Ishikawa (cell line): Measurements from ENCODE around the gene SIGLEC6.

Experiments used
- CEBPB ChIP-seq: IDR thresholded peaks from 2 replicates; pipeline ENCODE4 v1.6.1; 2012
- CREB1 ChIP-seq: IDR thresholded peaks from 2 replicates; pipeline ENCODE4 v1.6.1; 2012; ENCODE audit warnings: low read depth
- EGR1 ChIP-seq: IDR thresholded peaks from 2 replicates; pipeline ENCODE4 v1.6.1; 2012
- EP300 ChIP-seq: IDR thresholded peaks from 2 replicates; pipeline ENCODE4 v1.6.1; 2012; ENCODE audit warnings: borderline replicate concordance
- FOXM1 ChIP-seq: IDR thresholded peaks from 2 replicates; pipeline ENCODE4 v1.6.1; 2012; ENCODE audit warnings: low read depth, borderline replicate concordance
- MAX ChIP-seq: IDR thresholded peaks from 2 replicates; pipeline ENCODE4 v1.6.1; 2012
- NFIC ChIP-seq: IDR thresholded peaks from 2 replicates; pipeline ENCODE4 v1.6.1; 2012
- RAD21 ChIP-seq: IDR thresholded peaks from 2 replicates; pipeline ENCODE4 v1.6.1; 2012; ENCODE audit warnings: low read depth
- REST ChIP-seq: IDR thresholded peaks from 2 replicates; pipeline ENCODE4 v1.6.1; 2012; ENCODE audit warnings: low read depth, mild to moderate bottlenecking
- TAF1 ChIP-seq: IDR thresholded peaks from 2 replicates; pipeline ENCODE4 v1.6.1; 2012; ENCODE audit warnings: low read depth, mild to moderate bottlenecking
- TCF12 ChIP-seq: IDR thresholded peaks from 2 replicates; pipeline ENCODE4 v1.6.1; 2012; ENCODE audit warnings: low read depth
- TEAD4 ChIP-seq: IDR thresholded peaks from 2 replicates; pipeline ENCODE4 v1.6.1; 2012
- YY1 ChIP-seq: IDR thresholded peaks from 2 replicates; pipeline ENCODE4 v1.6.1; 2012; ENCODE audit warnings: low read depth
- ZBTB7A ChIP-seq: IDR thresholded peaks from 2 replicates; pipeline ENCODE4 v1.6.1; 2012; ENCODE audit warnings: low read depth
- TF ChIP-seq, protein P1 (sequence below): IDR thresholded peaks from 2 replicates; pipeline ENCODE4 v1.6.1; 2012

SIGLEC6 gene

DNA sequence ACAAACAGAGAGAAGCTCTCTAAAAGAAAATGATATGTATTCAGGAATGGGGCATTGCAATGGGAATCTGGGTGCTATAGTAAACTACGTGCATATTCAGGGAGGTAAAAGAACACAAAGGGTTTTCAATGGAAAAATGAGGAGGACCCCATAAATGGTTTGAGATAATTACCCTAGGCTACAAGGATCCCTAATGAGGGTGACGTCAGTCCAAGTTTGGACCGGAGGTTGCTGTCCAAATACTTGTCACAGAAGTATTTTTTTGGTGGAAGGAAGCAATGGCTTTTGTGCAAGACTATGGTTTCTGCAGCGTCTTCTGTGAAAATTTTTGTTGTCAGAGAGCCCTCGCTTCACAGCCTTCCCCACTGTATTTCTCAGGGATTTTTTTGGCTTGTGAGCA lies 54.1 kb downstream of the SIGLEC6 start:
- TF ChIP-seq REST, result peak; percentile 54
- TF ChIP-seq EGR1, result no peak

- TF ChIP-seq, protein P1, sequence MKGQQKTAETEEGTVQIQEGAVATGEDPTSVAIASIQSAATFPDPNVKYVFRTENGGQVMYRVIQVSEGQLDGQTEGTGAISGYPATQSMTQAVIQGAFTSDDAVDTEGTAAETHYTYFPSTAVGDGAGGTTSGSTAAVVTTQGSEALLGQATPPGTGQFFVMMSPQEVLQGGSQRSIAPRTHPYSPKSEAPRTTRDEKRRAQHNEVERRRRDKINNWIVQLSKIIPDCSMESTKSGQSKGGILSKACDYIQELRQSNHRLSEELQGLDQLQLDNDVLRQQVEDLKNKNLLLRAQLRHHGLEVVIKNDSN, result no peak
Measured at GRCh38 chr19:51476164-51476563, 55.3 kb downstream of the SIGLEC6 start.

- TF ChIP-seq TEAD4, result no peak
- TF ChIP-seq MAX, result no peak
- no peak for TF ChIP-seq FOXM1
- peak; percentile 65 for TF ChIP-seq RAD21
Measured at GRCh38 chr19:51473009-51473707, 58.3 kb downstream of the SIGLEC6 start.

DNA sequence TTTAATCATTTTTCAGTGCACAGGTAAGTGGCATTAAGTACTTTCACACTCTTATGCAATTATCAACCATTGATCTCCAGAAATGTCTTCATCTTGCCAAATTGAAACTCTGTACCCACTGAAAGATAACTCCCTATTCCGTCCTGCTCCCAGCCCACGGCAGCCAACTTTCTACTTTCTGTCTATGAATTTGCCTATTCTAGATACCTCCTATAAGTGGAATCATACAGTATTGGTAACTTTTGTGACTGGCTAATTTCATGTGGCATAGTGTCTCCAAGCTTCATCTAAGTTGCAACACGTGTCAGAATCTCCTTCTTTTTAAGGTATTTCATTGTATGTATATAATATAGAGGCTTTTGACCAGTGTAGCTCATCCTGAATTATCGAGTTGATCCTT lies 58.9 kb downstream of the SIGLEC6 start:
- TF ChIP-seq ZBTB7A (no peak), FOXM1 (no peak), MAX (no peak), TEAD4 (no peak), NFIC (no peak), EGR1 (no peak), YY1 (no peak), TCF12 (no peak), REST (no peak), TAF1 (no peak), EP300 (no peak), RAD21 (no peak), CEBPB (no peak), CREB1 (no peak)
- TF ChIP-seq, protein P1, result no peak

GRCh38 chr19:51471527-51471926 lies 59.9 kb downstream of the SIGLEC6 start:
- TF ChIP-seq YY1, result no peak
- no peak for TF ChIP-seq MAX
- no peak for TF ChIP-seq TEAD4
- no peak for TF ChIP-seq CEBPB
- no peak for TF ChIP-seq EGR1
- no peak for TF ChIP-seq REST
- TF ChIP-seq NFIC, result no peak
- TF ChIP-seq TAF1, result no peak
- TF ChIP-seq ZBTB7A, result no peak
- no peak for TF ChIP-seq EP300
- TF ChIP-seq RAD21, result no peak
- TF ChIP-seq, protein P1, result no peak
- no peak for TF ChIP-seq TCF12
- TF ChIP-seq CREB1, result no peak
- TF ChIP-seq FOXM1, result no peak
